Neural crest cell (in vitro differentiated cells): ENCODE data around the gene SLC39A6. TPM values are rescaled to one million over a fixed set of nuclear protein-coding genes. Genes with fewer than 3 reads are reported as not detected.

Source experiments
- DNase-seq: peaks from one replicate; pipeline ENCODE4 v3.0.0; 2021; ENCODE audit warnings: low read depth, mixed read lengths, low spot score
- H3K27ac Mint-ChIP-seq: one replicate; pipeline ENCODE4 v1.8.0; 2021; ENCODE audit warnings: mild to moderate bottlenecking, mixed read lengths; ENCODE audit not compliant: unreplicated experiment
- H3K27me3 Mint-ChIP-seq: 2 replicates; pipeline ENCODE4 v1.8.0; 2021; ENCODE audit warnings: low read depth, mild to moderate bottlenecking, mixed read lengths
- H3K36me3 Mint-ChIP-seq: 2 replicates; pipeline ENCODE4 v1.8.0; 2021; ENCODE audit warnings: low read depth, mild to moderate bottlenecking, mixed read lengths
- H3K4me1 Mint-ChIP-seq: 2 replicates; pipeline ENCODE4 v1.8.0; 2021; ENCODE audit warnings: mixed read lengths
- H3K4me3 Mint-ChIP-seq: one replicate; pipeline ENCODE4 v1.8.0; 2021; ENCODE audit warnings: mild to moderate bottlenecking, mixed read lengths
- H3K9me3 Mint-ChIP-seq: 2 replicates; pipeline ENCODE4 v1.8.0; 2021; ENCODE audit warnings: mixed read lengths
- CTCF ChIP-seq: fragments of 200-600 bp; sonication (generic); conservative IDR thresholded peaks from 2 replicates; pipeline ENCODE4 v1.5.0; 2021; ENCODE audit warnings: antibody characterized with exemption, mild to moderate bottlenecking
- long read RNA-seq: library from polyadenylated mRNA; unstranded; transcript quantifications from one replicate; pipeline ENCODE4 v2.0.0, GENCODE V29; 2020
- total RNA-seq: library from RNA; stranded (reverse); gene quantifications from 2 replicates; pipeline ENCODE4 v1.2.1, GENCODE V29; 2021

Gene SLC39A6
- total RNA-seq, result 101 TPM in 2 replicates
- long read RNA-seq, transcript SLC39A6-201 (10 exons, 3,543 nt), result major isoform, 214 of 499 reads
- long read RNA-seq, transcript SLC39A6-204 (10 exons, 3,003 nt), result minor isoform, 49 of 499 reads
- long read RNA-seq, partial matches to known transcripts, result 216 of 499 reads
- long read RNA-seq, other reads (novel, unspliced or antisense), result 20 of 499 reads

GRCh38 chr18:36129300-36130038, at the start of gene SLC39A6, which contains the start of gene ELP2:
Gene SLC39A6 (minus strand): TSS chr18:36129340. CDS start chr18:36127007, 2,333 bp downstream.
Gene ELP2 (plus strand): TSS chr18:36129899. CDS start chr18:36129934, 35 bp downstream.
- Mint-ChIP-seq H3K4me1 (peaks cover 41% of the 10 kb centered on the region), H3K27me3 (no peaks in the 10 kb centered on the region), H3K9me3 (no peaks in the 10 kb centered on the region), H3K36me3 (peaks cover 4% of the 10 kb centered on the region), H3K27ac (peak within 1 kb of the TSS; percentile 99), H3K4me3 (peak within 1 kb of the TSS; percentile 99)
- DNase-seq, result peak; percentile 95
- no peak for TF ChIP-seq CTCF

DNA sequence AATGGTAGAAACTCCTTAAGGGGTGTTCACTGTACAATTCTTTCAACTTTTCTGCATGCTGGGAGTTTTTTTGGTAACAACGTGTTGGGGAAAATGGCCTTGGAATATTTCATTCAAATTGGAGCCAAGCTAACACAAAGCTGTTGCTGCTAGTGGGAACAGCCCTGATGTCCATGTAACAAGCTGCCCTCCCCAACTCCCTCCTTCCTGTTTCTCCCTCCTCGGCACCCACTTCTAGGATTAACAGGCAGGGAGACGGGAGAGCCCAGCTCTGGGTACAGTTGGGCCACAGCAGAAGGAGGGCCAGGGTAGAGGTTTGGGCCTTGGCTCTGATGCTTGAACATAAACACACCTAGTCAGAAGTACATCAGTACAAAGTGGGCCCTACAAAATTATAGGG, 48.8 kb upstream of the SLC39A6 start:
- H3K27ac Mint-ChIP-seq, result no peak overlapping the region
- H3K9me3 Mint-ChIP-seq, result no peaks in the 10 kb centered on the region

GRCh38 chr18:36176711-36177110, 47.6 kb upstream of the SLC39A6 start:
- Mint-ChIP-seq H3K27ac (no peak overlapping the region), H3K36me3 (peaks cover 6% of the 10 kb centered on the region), H3K9me3 (no peaks in the 10 kb centered on the region), H3K4me3 (no peak overlapping the region), H3K4me1 (peaks cover 3% of the 10 kb centered on the region), H3K27me3 (no peaks in the 10 kb centered on the region)
- TF ChIP-seq CTCF, result no peak
- DNase-seq, result no peak

More for the DNA sequence above, 48.8 kb upstream of the SLC39A6 start:
- Mint-ChIP-seq H3K36me3 (peaks cover 4% of the 10 kb centered on the region), H3K4me3 (no peak overlapping the region), H3K4me1 (peaks cover 14% of the 10 kb centered on the region), H3K27me3 (no peaks in the 10 kb centered on the region)
- no peak for TF ChIP-seq CTCF
- DNase-seq, result no peak

DNA sequence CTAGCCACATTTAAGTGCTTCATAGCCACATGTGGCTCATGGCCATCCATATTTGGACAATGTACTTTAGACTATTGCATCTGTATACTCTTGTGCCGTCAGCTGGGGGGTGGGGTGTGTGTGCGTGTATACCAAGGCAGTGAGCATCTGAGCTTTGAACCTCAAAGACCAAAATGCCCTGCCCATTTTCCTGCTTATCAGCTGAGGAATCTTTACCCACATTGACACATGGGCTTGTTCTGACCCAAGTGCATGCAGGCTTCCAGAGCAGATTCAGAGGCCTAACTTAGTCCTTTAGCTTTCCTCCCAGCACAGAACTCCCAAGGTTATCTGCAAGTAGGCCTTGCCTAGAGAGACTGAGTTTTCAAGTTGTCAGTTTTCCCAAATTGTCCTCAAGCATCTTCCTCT, 47.0 kb upstream of the SLC39A6 start:
- Mint-ChIP-seq H3K4me3 (no peak overlapping the region), H3K36me3 (peaks cover 6% of the 10 kb centered on the region), H3K9me3 (no peaks in the 10 kb centered on the region), H3K4me1 (no peaks in the 10 kb centered on the region), H3K27me3 (no peaks in the 10 kb centered on the region), H3K27ac (no peak overlapping the region)
- DNase-seq, result no peak
- TF ChIP-seq CTCF, result no peak

DNA sequence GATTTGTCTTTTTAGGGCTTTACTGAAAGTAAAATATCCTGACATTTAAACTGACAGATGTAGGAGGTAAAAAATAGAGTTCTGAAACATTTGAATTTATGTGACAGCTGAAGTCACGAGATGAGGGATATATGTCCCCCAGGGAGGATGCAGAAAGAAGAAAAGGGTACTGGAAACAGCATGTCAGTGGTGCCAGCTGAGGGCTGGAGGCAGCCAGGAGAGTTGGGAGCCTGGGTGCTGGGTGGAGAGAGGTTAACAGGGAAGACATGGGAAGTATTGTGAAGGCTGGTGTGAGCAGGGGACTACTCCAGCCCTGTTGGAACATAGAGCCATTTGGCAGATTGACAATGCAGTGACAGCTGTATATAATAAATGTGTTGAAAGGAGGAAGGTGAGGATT, 46.3 kb upstream of the SLC39A6 start:
- H3K4me1 Mint-ChIP-seq, result no peaks in the 10 kb centered on the region
- TF ChIP-seq CTCF, result no peak
- no peaks in the 10 kb centered on the region for H3K27me3 Mint-ChIP-seq
- peak overlapping the region; percentile 3 for H3K27ac Mint-ChIP-seq
- peaks cover 6% of the 10 kb centered on the region for H3K36me3 Mint-ChIP-seq
- DNase-seq, result no peak
- no peak overlapping the region for H3K4me3 Mint-ChIP-seq
- no peaks in the 10 kb centered on the region for H3K9me3 Mint-ChIP-seq
